ENCODE results near the gene CEP152. TPM values are rescaled to one million over a fixed set of nuclear protein-coding genes. Genes with fewer than 3 reads are reported as not detected.

The CEP152 gene, protein sequence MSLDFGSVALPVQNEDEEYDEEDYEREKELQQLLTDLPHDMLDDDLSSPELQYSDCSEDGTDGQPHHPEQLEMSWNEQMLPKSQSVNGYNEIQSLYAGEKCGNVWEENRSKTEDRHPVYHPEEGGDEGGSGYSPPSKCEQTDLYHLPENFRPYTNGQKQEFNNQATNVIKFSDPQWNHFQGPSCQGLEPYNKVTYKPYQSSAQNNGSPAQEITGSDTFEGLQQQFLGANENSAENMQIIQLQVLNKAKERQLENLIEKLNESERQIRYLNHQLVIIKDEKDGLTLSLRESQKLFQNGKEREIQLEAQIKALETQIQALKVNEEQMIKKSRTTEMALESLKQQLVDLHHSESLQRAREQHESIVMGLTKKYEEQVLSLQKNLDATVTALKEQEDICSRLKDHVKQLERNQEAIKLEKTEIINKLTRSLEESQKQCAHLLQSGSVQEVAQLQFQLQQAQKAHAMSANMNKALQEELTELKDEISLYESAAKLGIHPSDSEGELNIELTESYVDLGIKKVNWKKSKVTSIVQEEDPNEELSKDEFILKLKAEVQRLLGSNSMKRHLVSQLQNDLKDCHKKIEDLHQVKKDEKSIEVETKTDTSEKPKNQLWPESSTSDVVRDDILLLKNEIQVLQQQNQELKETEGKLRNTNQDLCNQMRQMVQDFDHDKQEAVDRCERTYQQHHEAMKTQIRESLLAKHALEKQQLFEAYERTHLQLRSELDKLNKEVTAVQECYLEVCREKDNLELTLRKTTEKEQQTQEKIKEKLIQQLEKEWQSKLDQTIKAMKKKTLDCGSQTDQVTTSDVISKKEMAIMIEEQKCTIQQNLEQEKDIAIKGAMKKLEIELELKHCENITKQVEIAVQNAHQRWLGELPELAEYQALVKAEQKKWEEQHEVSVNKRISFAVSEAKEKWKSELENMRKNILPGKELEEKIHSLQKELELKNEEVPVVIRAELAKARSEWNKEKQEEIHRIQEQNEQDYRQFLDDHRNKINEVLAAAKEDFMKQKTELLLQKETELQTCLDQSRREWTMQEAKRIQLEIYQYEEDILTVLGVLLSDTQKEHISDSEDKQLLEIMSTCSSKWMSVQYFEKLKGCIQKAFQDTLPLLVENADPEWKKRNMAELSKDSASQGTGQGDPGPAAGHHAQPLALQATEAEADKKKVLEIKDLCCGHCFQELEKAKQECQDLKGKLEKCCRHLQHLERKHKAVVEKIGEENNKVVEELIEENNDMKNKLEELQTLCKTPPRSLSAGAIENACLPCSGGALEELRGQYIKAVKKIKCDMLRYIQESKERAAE (N-terminal part only)
- 3.2 to 4.7 TPM (median 3.4 TPM) in 5 replicates for total RNA-seq (2022; extraction: Qiagen RNA extraction)

DNA sequence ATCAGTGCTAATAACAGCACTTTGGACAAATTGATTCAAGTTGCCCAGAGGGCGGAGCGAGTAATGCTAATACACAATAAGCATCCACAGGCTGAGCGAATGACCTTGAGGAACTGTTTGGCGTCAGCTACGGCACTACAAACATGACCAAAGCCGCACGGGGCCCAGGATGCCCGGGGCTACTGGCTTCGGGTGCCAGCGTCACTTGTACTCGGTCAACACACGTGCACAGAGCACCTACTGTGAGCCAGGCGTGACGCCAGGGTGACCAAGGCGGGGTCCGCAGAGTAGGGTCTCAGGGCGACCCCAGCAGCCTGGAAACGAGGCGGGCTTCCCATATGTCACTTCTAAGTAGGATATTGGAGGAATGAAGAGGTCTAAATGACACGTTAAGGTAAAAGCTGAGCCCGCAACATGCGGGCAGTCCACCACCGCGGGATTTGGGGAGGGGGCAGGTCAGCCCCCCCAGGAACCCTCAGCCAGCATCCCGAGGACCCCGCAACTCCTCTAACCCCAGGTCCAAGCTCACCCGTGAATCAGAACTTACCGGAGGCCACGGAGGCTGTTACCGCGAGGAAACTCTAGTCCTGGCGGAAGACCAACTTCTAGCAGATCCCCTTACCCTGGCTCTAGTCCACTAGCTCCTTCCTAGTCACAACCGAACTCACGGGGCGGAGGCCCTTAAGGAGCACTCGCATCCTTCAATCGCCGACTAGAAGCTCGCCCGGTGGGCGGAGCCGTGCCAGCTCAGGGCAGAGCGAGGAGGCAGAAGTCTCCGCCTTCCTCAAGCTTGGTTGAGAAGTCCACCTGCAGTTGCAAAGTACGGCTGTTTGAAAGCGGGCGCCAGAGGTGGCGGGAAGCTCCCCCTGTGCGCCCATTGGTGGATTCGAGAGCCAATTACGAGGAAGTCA is at the start of gene CEP152:
Gene CEP152, minus strand, starts transcription at position 656 of the 911 bp plus-strand sequence. CDS start 5,420 bp downstream, outside the sequence.

Other genes starting within 250 kb of the CEP152 start
- 5.0 to 9.3 TPM (median 7.4 TPM) in 5 replicates for gene FBN1, start 165.4 kb downstream of the CEP152 start, total RNA-seq (2022; extraction: Qiagen RNA extraction)
- gene EID1, start 67.1 kb upstream of the CEP152 start, total RNA-seq (2022; extraction: Qiagen RNA extraction), result 101 to 118 TPM (median 107 TPM) in 5 replicates
- 0.74 to 1.4 TPM (median 1.1 TPM) in 5 replicates for gene SHC4, start 152.8 kb upstream of the CEP152 start, total RNA-seq (2022; extraction: Qiagen RNA extraction)
- gene SECISBP2L, start 235.4 kb upstream of the CEP152 start, total RNA-seq (2022; extraction: Qiagen RNA extraction), result 5.2 to 9.4 TPM (median 7.4 TPM) in 5 replicates

Data from A549 treated with Mapracorat at 1 μM for 4 hours (cell line).